Activated gamma-delta T cell treated with Interleukin-2 at 50 U/mL for 16 hours (primary cell): ENCODE measurements around the gene RYR1.
"Not testable (repeated sequence)": the region's sequence is repeated elsewhere in the genome, so short reads cannot be mapped to it uniquely, and the experiment has no call there.

ENCODE experiments used
- DNase-seq: peaks from one replicate; pipeline ENCODE4 v3.0.0-alpha.2; 2020

Gene RYR1

DNA sequence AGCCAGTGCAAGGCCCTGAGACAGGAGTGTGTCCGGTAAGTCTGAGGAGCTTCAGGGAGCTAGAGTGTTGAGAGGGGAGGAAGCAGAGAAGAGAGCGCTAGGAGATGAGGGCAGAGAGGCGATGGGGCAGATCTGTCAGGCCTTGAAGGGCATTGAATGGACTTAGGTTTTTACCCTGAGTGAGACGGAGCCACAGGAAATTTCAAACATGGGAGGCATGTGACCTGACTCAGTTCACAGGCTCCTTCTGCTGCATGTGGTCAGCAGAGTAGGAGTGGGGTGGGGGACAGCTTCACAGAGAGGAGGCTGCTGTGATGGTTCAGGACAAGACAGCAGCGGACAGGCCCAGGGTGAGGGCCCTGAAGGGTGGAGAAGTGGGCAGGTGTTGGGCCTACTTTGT is 33.1 kb upstream of the RYR1 start:
- DNase-seq, result no peak

GRCh38 chr19:38401148-38401547 is 32.3 kb upstream of the RYR1 start:
- no peak for DNase-seq

- DNase-seq, result no peak
Observed at GRCh38 chr19:38402623-38402966, 30.9 kb upstream of the RYR1 start.

- peak; percentile 97 for DNase-seq
Observed at GRCh38 chr19:38402967-38403674, 30.4 kb upstream of the RYR1 start, which contains the start of gene FAM98C. Gene FAM98C, plus strand, starts transcription at chr19:38403093. Its CDS starts 61 bp downstream, at chr19:38403154.

DNA sequence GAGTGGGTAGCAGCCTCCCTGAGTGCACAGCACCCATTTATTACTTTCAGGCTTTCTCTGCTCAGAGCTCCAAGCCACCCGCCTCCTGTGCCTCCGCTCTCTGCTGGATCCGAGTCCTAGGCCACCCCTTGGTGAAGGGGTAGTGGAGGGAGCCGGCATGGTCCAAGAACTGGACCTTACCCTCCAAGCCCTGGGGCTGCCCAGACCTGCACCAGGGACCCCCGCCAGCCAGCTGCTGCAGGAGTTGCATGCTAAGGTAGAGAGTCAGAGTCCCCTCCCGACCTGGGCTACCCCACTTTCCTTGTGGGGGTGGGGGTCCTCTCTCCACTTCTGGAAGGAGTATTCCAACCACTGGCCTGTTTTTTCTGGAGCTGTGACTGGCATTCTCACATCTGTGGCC is 28.6 kb upstream of the RYR1 start:
- DNase-seq, result no peak

GRCh38 chr19:38405276-38405675 is 28.2 kb upstream of the RYR1 start:
- no peak for DNase-seq

DNA sequence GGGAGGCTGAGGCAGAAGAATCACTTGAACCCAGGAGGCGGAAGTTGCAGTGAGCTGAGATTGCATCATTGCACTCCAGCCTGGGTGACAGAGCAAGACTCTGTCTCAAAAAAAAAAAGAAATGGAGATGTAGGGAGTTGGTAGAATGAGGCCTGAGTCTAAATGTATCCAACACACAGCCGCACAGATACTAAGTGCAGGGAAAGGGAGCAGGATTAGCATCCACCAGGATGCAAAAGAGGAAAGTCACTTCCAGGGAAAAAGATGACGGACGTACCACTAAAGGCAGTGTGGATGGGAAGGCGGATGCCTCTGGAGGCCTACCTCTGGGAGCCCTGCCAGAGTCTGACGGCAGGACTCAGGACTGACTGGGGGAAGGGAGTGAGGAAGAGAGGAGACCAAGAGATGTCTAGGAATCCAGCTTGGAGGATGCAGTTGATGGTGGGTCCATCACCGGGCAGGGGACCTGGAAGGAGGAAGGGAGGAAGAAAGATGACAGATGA is 23.8 kb upstream of the RYR1 start:
- DNase-seq, result no peak

GRCh38 chr19:38410407-38410806 is 23.1 kb upstream of the RYR1 start:
- not testable (repeated sequence) for DNase-seq

DNA sequence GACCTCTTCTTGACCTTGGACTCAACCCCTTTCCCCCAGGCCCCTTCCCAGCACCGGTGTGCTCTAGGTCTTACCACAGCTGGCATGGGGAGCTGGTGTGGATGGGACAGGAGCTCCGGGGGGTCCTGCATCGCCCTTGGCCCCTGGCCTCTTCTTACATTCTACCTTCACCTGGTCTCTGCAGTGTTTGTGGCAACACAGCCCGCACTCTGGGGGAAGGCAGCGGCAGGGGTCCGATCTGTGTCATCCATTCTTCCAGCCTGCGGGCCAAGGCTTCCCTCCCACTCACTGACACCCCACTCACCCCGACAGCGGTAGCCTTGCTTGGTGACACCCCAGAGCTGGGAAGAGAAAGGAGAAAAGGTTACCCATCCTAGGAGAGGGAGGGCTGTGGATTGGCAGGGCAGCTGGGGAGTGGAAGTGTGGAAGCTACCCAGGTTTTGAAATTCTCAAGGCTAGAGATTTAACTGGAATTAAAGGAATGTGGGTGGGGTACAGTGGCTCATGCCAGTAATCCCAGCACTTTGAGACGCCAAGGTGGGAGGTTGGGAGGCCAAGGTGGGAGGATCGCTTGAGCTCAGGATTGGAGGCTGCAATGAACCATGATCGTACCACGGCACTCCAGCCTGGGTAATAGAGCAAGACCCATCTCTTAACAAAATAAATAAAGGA is 22.3 kb upstream of the RYR1 start:
- no peak for DNase-seq

DNA sequence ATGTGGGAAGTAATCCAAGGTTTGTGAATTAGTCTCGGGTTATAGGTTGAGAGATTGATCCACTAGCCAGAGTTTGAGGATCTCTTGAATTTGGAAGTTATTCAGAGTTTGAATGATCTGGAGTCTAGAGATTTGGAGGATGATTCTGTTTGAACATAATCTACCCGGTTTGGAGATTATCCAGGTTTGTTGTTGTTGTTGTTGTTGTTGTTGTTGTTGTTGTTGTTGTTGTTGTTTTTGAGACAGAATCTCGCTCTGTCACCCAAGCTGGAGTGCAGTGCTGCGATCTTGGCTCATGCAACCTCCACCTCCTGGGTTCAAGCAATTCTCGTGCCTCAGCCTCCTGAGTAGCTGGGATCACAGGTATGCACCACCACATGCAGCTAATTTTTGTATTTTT is 21.6 kb upstream of the RYR1 start:
- DNase-seq, result not testable (repeated sequence)

DNA sequence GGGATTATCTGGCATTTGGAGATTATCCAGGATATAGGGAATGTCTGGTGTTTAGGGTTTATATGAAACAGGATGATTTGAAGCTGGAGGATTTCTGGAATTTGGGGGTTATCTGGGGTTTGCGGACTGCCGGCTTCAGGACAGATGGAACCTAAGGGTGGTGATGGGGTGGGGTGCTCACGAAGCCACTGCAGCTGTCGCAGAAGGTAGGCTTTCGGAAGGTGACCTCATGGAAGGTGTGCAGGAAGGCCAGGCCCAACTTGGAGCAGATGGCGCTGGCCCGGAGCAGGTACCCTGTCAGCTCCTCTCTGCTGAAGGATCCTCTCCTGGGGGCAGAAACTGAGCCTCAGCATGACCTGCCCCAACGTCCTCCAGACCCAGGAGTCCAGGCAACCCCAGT is 21.0 kb upstream of the RYR1 start:
- no peak for DNase-seq

DNA sequence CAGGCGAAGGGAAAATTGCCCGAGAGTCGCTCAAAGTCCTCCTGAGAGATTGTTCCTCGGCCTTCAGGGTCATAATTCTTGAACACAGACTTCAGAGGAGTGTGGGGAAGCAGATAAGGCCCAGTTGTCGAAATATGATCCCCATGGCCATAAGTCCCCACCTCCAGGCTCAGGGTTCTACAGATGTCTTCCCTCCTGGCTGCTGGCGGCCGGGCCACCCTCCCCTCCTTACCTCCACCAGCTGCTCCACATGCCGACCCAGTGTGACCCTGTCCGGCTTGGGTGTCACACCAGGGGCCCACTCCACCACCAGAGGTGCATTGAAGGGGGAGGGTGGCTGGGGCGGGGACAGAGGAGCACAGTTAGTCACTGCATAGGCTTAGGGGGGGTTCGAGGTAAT is 20.5 kb upstream of the RYR1 start:
- DNase-seq, result no peak

- no peak for DNase-seq
Observed at GRCh38 chr19:38413416-38413815, 20.1 kb upstream of the RYR1 start.

- DNase-seq, result no peak
Observed at GRCh38 chr19:38417146-38417543, 16.3 kb upstream of the RYR1 start.

DNA sequence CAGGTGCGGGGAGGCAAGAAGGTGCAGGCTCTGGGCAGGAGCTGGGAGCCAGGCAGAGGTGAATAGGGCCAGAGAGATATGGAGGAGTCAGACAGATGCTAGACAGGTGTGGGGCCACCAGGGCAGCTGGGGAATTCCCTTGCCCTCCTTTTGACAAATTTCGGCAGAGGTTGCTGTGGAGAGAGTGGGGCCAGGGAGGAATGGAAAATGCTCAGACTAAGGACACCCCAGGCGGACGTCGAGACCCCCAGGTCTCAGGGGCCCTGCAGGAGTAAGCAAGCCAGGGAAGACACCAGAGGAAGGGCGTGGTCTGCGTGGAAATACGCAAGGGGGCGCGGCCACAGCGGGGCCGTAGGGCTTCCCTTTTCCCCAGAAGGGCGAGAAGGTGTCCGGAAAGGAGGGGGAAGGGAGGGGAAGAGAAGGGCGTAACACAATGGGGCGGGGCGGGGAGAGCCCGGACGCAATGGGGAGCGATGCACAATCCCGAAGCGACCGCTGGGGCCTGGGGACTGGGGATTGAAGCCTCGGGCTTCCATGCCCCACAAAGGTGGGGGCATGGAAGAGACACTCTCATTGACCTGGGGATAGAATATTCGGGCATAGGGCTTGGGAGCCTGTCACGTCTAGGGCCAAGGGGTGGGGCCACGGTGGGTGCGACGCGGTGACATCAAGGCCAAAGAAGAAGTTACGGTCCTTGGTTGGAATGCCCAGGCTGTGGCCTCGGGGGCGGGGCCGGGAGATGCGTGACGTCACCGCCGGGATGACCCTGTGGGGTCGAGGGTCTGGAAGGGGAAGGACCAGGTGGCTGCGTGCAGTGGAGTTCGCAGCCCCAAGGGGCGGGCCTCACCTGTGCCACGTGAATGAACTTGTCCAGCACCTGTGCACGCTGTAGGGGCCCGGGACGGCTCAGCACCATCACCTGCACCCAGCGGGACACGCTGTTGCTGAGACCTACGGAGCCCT is 15.7 kb upstream of the RYR1 start:
- DNase-seq, result peak; percentile 35

- DNase-seq, result no peak
Observed at GRCh38 chr19:38420935-38421334, 12.6 kb upstream of the RYR1 start.

- no peak for DNase-seq
Observed at GRCh38 chr19:38421856-38422255, 11.6 kb upstream of the RYR1 start.

GRCh38 chr19:38422438-38422837 is 11.1 kb upstream of the RYR1 start:
- no peak for DNase-seq

DNA sequence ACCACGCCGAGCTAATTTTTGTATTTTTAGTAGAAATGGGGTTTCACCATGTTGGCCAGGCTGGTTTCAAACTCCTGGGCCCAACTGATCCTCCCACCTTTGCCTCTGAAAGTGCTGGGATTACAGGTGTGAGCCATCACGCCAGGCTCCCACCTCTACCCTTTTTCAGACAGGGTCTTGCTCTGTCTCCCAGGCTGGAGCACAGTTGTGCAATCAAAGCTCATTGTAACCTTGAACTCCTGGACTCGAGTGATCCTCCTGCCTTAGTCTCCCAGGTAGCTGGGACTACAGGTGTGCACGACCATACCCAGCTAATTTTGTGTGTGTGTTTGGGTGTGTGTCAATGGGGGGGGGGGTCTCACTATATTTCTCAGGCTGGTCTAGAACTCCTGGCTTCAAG is 9.2 kb upstream of the RYR1 start:
- DNase-seq, result no peak

- no peak for DNase-seq
Observed at GRCh38 chr19:38425222-38425809, 8.2 kb upstream of the RYR1 start.

DNA sequence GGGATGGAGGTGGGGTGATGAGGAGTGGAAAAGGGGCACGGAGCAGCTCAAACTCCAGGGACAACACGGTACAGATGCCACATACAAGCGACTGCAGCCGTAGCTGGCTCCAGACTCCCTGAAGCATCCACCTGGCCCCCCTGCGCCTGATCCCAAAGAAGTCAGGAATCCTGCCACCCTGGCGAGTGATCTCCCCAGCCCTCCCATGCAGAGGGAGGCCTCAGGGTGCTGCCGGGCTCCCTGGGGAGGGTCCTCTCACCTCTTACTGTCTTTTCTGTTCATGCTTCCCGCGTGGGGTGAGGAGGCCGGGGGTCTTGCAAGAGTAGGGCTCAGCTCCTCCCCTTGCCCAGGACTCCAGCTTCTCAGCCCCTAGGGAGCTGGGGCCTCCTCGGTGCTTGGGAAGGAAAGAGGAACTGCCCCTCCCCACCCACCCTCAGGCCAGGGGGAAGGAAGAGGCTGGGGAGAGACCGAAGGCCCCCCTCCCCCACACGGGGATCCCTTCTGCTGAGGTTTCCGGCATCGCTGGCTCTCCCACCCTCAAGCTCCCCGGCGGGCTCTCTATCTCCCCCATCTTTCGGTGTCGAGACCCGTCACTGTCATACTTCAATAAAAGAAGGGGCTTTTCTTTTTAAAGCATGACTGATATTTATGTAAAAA is 7.6 kb upstream of the RYR1 start, which contains the start of gene RASGRP4:
RASGRP4 (minus strand) TSS at position 410 of the 657 bp plus-strand sequence; CDS start at position 282, 128 bp downstream.
- no peak for DNase-seq

DNA sequence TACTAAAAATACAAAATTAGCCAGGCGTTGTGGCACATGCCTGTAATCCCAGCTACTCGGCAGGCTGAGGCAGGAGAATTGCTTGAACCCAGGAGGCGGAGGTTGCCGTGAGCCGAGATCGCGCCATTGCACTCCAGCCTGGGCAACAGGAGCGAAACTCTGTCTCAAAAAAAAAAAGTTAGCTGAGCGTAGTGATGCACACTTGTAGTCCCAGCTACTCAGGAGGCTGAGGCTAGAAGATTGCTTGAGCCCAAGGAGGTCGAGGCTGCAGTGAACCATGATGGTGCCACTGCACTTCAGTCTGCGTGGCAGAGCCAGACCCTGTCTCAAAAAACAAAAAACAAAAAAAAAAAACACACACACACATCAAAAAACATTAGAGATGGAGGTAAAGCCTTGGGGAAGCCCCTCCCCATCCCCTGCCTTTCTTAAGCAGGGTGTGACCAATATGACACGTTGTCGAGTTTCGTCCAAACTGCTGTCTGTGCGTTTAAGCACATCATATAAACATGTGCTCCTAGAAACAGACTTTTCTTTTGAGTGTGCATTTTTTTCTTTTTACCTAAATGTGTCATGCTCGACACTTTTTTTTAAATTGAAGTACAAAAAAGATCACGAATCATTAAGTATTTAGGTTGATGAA is 6.3 kb upstream of the RYR1 start:
- not testable (repeated sequence) for DNase-seq
